ENCODE results near the gene PAQR8. TPM values are rescaled to one million over a fixed set of nuclear protein-coding genes. Genes with fewer than 3 reads are reported as not detected.

Gene PAQR8
- polyA plus RNA-seq, 1 donor from 2014 or later = 1.8 TPM

DNA sequence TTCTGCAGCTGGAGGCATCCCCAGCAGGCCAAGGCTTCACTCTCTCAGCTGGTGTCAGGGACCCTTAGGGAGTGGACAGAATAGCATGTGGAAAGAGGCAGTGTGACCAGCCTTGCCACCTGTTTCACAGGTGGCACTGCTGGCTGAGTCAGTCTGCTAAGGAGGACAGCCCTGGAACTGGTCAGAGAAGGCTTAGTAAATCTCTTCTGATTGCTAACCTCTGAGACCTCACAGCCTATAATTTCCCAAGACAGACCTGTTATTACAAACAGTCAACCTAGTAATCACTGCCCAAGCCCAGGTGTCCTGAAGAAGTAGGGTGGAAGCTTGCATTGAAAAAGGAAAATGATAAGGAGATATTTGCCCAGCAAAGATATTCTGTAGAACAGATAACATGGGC lies 26.4 kb upstream of the PAQR8 start:
- TF ChIP-seq, protein P1, sequence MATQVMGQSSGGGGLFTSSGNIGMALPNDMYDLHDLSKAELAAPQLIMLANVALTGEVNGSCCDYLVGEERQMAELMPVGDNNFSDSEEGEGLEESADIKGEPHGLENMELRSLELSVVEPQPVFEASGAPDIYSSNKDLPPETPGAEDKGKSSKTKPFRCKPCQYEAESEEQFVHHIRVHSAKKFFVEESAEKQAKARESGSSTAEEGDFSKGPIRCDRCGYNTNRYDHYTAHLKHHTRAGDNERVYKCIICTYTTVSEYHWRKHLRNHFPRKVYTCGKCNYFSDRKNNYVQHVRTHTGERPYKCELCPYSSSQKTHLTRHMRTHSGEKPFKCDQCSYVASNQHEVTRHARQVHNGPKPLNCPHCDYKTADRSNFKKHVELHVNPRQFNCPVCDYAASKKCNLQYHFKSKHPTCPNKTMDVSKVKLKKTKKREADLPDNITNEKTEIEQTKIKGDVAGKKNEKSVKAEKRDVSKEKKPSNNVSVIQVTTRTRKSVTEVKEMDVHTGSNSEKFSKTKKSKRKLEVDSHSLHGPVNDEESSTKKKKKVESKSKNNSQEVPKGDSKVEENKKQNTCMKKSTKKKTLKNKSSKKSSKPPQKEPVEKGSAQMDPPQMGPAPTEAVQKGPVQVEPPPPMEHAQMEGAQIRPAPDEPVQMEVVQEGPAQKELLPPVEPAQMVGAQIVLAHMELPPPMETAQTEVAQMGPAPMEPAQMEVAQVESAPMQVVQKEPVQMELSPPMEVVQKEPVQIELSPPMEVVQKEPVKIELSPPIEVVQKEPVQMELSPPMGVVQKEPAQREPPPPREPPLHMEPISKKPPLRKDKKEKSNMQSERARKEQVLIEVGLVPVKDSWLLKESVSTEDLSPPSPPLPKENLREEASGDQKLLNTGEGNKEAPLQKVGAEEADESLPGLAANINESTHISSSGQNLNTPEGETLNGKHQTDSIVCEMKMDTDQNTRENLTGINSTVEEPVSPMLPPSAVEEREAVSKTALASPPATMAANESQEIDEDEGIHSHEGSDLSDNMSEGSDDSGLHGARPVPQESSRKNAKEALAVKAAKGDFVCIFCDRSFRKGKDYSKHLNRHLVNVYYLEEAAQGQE (IDR thresholded peaks at IDR 0.05; ENCODE audit: borderline replicate concordance) = no peak
- TF ChIP-seq POLR2AphosphoS5 (IDR thresholded peaks at IDR 0.05) = peak; percentile 84
- no peak overlapping the region for H3K4me2 ChIP-seq (ENCODE audit: low read length)
- no peaks in the 10 kb centered on the region for H3K27me3 ChIP-seq (ENCODE audit: insufficient read depth, low read depth, low read length)
- no peaks in the 10 kb centered on the region for H3K79me2 ChIP-seq (replicated peaks; ENCODE audit: insufficient read depth, low read length)
- H3K4me3 ChIP-seq (ENCODE audit: low read length) = no peak overlapping the region
- no peaks in the 10 kb centered on the region for H3K9me2 ChIP-seq (ENCODE audit: insufficient read depth, low read length)
- H3K9ac ChIP-seq (ENCODE audit: low read length) = no peak overlapping the region
- no peaks in the 10 kb centered on the region for H4K20me1 ChIP-seq (ENCODE audit: insufficient read depth)
- no peaks in the 10 kb centered on the region for H3K36me3 ChIP-seq (ENCODE audit: insufficient read depth, low read length)
- H3K9me3 ChIP-seq (ENCODE audit: low read length) = no peaks in the 10 kb centered on the region
- no peak overlapping the region for H3K27ac ChIP-seq (ENCODE audit: low read length)
- H3F3A ChIP-seq (ENCODE audit: insufficient read depth, low read length, poor library complexity, severe bottlenecking) = no peaks in the 10 kb centered on the region
- no peak overlapping the region for H2AFZ ChIP-seq (ENCODE audit: low read depth, low read length)

DNA sequence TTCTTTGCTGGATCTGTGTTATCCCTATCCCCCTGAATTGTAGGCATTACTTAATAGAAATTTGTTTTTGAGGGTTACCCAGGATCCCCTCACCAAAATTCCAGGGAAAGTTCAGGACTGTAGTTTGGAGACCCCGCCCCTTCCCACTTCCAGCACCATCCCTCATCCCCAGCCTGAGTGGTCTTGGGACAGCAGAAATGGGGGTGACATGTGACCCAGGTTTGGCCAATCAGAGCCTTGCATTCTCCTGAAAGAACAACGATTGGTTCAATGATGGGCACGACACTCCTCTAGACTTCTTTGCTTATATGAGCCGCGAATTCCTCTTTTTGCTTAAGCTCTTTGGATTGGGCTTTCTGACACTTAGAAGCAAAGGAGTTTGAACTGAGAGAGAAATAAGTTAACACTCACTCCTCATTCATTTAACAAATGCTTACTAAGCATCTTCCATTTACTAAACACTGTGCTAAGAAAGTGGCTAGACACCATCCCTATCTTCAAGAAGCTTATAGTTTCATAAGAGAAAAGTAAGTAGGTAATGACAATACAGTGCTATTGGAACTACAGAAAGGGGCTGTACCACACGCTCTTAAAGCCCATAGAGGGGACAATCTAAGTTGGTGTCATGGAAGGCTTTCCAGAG lies 24.9 kb upstream of the PAQR8 start:
- H3K4me2 ChIP-seq (ENCODE audit: low read length) = no peak overlapping the region
- no peaks in the 10 kb centered on the region for H3K9me3 ChIP-seq (ENCODE audit: low read length)
- H3K9me2 ChIP-seq (ENCODE audit: insufficient read depth, low read length) = no peaks in the 10 kb centered on the region
- no peaks in the 10 kb centered on the region for H3K79me2 ChIP-seq (replicated peaks; ENCODE audit: insufficient read depth, low read length)
- H3K27ac ChIP-seq (ENCODE audit: low read length) = no peak overlapping the region
- no peak overlapping the region for H3K9ac ChIP-seq (ENCODE audit: low read length)
- H3F3A ChIP-seq (ENCODE audit: insufficient read depth, low read length, poor library complexity, severe bottlenecking) = no peaks in the 10 kb centered on the region
- TF ChIP-seq, protein P1 (IDR thresholded peaks at IDR 0.05; ENCODE audit: borderline replicate concordance) = no peak
- no peak for TF ChIP-seq RAD21 (conservative IDR thresholded peaks at IDR 0.05)
- no peak for TF ChIP-seq MXI1 (conservative IDR thresholded peaks at IDR 0.05; ENCODE audit: poor library complexity, severe bottlenecking)
- no peak for TF ChIP-seq EP300 (conservative IDR thresholded peaks at IDR 0.05; ENCODE audit: poor library complexity, severe bottlenecking)
- TF ChIP-seq, protein P2, sequence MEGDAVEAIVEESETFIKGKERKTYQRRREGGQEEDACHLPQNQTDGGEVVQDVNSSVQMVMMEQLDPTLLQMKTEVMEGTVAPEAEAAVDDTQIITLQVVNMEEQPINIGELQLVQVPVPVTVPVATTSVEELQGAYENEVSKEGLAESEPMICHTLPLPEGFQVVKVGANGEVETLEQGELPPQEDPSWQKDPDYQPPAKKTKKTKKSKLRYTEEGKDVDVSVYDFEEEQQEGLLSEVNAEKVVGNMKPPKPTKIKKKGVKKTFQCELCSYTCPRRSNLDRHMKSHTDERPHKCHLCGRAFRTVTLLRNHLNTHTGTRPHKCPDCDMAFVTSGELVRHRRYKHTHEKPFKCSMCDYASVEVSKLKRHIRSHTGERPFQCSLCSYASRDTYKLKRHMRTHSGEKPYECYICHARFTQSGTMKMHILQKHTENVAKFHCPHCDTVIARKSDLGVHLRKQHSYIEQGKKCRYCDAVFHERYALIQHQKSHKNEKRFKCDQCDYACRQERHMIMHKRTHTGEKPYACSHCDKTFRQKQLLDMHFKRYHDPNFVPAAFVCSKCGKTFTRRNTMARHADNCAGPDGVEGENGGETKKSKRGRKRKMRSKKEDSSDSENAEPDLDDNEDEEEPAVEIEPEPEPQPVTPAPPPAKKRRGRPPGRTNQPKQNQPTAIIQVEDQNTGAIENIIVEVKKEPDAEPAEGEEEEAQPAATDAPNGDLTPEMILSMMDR (IDR thresholded peaks at IDR 0.05; ENCODE audit: poor library complexity, severe bottlenecking) = no peak
- no peak for TF ChIP-seq POLR2AphosphoS5 (IDR thresholded peaks at IDR 0.05)
- no peaks in the 10 kb centered on the region for H3K36me3 ChIP-seq (ENCODE audit: insufficient read depth, low read length)
- H3K4me3 ChIP-seq (ENCODE audit: low read length) = no peak overlapping the region
- H4K20me1 ChIP-seq (ENCODE audit: insufficient read depth) = no peaks in the 10 kb centered on the region
- H2AFZ ChIP-seq (ENCODE audit: low read depth, low read length) = no peak overlapping the region
- H3K27me3 ChIP-seq (ENCODE audit: insufficient read depth, low read depth, low read length) = no peaks in the 10 kb centered on the region
